ENCODE data around the gene RTP1.

DNA sequence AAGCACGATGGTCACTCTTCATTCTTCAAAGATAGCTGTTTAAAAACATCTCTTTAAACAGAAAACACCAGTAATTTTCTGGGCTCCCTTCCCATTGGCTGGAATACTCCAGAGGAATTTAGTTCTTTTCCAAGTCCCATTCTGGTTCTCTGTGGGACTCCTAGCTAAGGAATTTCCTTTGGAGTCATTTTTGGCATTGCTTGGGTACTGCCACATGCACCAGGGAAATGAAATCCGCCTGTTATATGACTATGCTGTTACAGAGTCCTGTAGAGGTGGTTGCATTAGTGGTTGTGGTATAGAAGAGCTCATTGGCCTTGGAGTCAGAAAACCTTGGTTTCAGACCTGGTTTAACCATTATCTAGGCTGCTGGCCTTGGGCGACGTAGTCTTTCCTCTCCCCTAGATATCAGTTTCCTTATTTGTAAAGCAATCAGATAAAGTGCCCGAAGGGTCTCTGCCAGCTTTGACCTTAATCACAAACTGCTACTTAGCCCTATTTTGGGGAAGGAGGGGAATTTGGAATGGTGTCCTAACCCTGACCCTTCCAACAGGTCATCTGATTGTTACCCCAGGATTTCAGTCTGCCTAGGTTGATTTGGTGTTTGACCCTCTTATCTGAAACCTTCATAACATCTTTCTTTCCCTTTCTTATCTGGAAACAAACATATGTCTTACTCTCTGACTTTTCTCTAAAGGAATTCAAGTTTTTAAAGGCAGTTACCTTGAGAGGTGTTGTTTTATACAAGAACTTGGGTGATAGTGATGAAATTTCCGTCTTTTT is 13.4 kb downstream of the RTP1 start:
- TF ChIP-seq, protein P1, sequence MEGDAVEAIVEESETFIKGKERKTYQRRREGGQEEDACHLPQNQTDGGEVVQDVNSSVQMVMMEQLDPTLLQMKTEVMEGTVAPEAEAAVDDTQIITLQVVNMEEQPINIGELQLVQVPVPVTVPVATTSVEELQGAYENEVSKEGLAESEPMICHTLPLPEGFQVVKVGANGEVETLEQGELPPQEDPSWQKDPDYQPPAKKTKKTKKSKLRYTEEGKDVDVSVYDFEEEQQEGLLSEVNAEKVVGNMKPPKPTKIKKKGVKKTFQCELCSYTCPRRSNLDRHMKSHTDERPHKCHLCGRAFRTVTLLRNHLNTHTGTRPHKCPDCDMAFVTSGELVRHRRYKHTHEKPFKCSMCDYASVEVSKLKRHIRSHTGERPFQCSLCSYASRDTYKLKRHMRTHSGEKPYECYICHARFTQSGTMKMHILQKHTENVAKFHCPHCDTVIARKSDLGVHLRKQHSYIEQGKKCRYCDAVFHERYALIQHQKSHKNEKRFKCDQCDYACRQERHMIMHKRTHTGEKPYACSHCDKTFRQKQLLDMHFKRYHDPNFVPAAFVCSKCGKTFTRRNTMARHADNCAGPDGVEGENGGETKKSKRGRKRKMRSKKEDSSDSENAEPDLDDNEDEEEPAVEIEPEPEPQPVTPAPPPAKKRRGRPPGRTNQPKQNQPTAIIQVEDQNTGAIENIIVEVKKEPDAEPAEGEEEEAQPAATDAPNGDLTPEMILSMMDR (IDR thresholded peaks at IDR 0.05) = no peak
- TF ChIP-seq EP300 (IDR thresholded peaks at IDR 0.05) (no peak), POLR2AphosphoS5 (IDR thresholded peaks at IDR 0.05) (no peak)
